Gastroesophageal sphincter (tissue), 3 donors: ENCODE results near the gene MLLT3.

Experiments used
- CTCF ChIP-seq, 4 experiments: fragments of 200-600 bp in 2 of 4; fragments of 450-650 bp in 2 of 4; sonication (generic) in 1 of 4; IDR thresholded peaks; one replicate each; pipeline ENCODE4 v1.5.1; 2017 to 2019; ENCODE audit warnings: antibody characterized with exemption in 4 of 4, mild to moderate bottlenecking in 2 of 4, moderate library complexity in 2 of 4
- POLR2A ChIP-seq, 2 donors: fragments of 450-650 bp; IDR thresholded peaks; one replicate each; pipeline ENCODE4 v1.6.1; 2017; ENCODE audit warnings: antibody characterized with exemption in 2 of 2, mild to moderate bottlenecking in 2 of 2, moderate library complexity in 1 of 2
- POLR2AphosphoS5 ChIP-seq: sonication (generic); formaldehyde crosslinking; IDR thresholded peaks from one replicate; pipeline ENCODE4 v1.6.1; 2017; ENCODE audit warnings: antibody characterized with exemption

DNA sequence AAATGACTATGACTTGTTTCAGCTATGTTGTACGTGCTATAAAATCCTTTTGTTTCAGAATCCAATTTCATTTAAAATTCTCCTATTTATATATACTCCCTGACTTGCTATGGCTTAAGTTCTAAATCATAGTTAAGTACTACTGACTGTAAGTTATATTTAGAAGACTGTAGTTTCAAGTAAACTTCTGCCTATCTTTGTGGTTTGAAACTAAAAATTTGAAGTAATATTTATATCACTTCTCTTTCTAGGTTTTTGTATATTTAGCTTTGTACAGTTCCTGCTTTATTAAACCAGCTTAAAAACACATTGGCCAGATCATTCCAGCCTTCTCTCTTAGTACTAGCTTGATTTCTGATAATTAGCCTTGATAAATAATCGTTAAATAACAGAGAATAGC lies 196.3 kb downstream of the MLLT3 start:
- TF ChIP-seq CTCF (IDR thresholded peaks at IDR 0.05) (no peak), POLR2A (IDR thresholded peaks at IDR 0.05) (no peak), POLR2AphosphoS5 (no peak)
